ENCODE measurements around the gene SPATA2L. TPM values are rescaled to one million over a fixed set of nuclear protein-coding genes. Genes with fewer than 3 reads are reported as not detected.
A peak's percentile ranks its signal among the peaks of the same experiment; 100 is the strongest.
"Not testable (repeated sequence)": the region's sequence is repeated elsewhere in the genome, so short reads cannot be mapped to it uniquely, and the experiment has no call there.

Gene SPATA2L
- total RNA-seq, 2 donors from 2014 or later: 4.4 to 5.0 TPM

GRCh38 chr16:89704281-89704680 is 2.8 kb upstream of the SPATA2L start:
- Mint-ChIP-seq H3K4me3 (no peak overlapping the region), H3K4me1 (no peaks in the 10 kb centered on the region), H3K36me3 (ENCODE audit: low read depth) (peaks cover 8% of the 10 kb centered on the region), H3K9me3 (no peaks in the 10 kb centered on the region), H3K27me3 (no peaks in the 10 kb centered on the region), H3K27ac (no peak overlapping the region)
- no peak for ATAC-seq (replicated peaks)

DNA sequence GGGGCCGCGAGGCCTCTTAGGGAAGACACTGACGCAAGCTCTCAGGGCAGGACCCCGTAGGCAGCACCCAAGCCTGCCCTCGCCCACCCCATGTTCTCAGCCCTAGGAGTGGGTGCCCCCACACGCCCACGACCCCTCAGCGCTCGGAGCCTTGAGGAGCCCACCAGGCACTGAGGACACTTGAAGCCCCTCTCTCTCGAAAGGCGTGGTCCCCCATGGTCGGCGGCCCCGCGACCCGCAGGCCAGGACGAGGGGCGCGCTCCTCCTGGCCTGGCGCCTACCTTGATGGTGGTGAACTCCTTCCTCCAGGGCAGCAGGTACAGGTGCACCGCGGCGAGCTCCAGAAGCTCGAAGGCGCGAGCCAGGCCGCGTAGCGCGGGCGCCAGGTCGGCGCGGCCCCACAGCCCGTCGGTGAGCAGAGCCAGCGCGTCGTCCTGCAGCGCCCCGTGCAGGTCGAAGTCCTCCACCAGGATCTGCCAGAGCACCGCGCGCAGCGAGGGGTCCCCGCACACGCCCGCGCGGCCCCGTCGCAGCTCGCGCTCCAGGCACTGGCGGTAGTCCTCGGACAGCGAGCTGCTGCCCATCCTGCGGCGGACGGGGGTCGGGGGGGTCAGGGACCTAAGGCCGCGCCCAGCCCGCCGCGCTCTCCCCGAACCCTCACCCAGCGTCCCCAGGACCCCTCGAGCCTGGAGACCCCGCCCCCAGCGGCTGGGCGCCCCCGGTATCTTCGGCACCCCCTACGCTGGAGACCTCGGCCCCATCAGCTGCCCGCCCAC is 668 bp downstream of the SPATA2L start:
- H3K9me3 Mint-ChIP-seq: no peaks in the 10 kb centered on the region
- H3K27me3 Mint-ChIP-seq: no peaks in the 10 kb centered on the region
- no peaks in the 10 kb centered on the region for H3K4me1 Mint-ChIP-seq
- H3K4me3 Mint-ChIP-seq: peak overlapping the region; percentile 60
- peaks cover 15% of the 10 kb centered on the region for H3K36me3 Mint-ChIP-seq (ENCODE audit: low read depth)
- no peak overlapping the region for H3K27ac Mint-ChIP-seq
- peak; percentile 33 for ATAC-seq (replicated peaks)

DNA sequence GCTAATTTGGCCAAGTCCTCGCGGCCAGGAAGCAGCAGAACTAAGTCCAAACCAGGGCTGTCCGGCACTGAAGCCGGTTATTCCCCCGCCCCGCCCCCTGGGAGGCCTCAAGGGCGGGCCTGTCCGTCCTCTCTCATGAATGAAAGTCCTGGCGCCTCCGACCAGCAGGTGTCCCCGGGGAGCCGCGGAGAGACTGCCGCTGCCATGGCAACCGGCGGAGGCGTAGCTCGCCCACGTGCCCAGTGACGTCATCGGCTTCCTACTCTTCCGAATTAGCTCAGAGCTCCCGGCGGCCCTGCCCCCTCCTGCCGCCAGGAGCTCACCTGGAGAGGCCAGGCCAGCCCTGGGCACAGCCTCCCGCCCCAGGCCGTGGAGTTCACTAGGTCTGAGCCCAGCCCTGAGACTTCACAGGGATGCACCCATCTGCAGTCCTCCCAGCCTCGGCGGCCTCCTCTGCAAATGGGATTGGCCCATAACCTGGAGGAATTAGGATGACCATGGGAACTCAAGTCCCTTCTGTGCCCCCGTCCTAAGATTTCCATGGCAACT is 1.3 kb downstream of the SPATA2L start:
- no peaks in the 10 kb centered on the region for H3K9me3 Mint-ChIP-seq
- H3K27ac Mint-ChIP-seq: peak overlapping the region; percentile 61
- H3K36me3 Mint-ChIP-seq (ENCODE audit: low read depth): peaks cover 15% of the 10 kb centered on the region
- ATAC-seq (replicated peaks): peak; percentile 42
- H3K27me3 Mint-ChIP-seq: no peaks in the 10 kb centered on the region
- H3K4me1 Mint-ChIP-seq: no peaks in the 10 kb centered on the region
- peak overlapping the region; percentile 60 for H3K4me3 Mint-ChIP-seq

DNA sequence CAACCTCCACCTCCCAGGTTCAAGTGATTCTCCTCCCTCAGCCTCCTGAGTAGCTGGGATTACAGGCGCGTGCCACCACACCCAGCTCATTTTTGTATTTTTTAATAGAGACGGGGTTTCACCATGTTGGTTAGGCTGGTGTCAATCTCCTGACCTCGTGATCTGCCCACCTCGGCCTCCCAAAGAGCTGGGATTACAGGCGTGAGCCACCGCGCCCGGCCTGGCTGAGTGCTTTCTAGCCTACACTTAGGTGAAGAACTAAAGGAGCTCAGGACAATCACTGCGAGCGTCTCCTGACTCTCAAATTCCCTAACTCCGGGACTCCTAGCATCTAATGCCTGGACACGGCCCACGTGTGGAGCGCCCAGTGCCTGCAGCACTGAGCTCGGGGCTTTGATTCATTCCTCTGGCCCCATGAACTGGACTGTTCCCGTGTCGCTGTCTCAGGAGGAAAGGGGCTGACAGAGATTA is 1.8 kb downstream of the SPATA2L start:
- not testable (repeated sequence) for H3K9me3 Mint-ChIP-seq; ATAC-seq (replicated peaks); H3K4me1 Mint-ChIP-seq; H3K27me3 Mint-ChIP-seq
- H3K36me3 Mint-ChIP-seq (ENCODE audit: low read depth): peaks cover 15% of the 10 kb centered on the region
- peak overlapping the region; percentile 60 for H3K4me3 Mint-ChIP-seq
- H3K27ac Mint-ChIP-seq: peak overlapping the region; percentile 61

DNA sequence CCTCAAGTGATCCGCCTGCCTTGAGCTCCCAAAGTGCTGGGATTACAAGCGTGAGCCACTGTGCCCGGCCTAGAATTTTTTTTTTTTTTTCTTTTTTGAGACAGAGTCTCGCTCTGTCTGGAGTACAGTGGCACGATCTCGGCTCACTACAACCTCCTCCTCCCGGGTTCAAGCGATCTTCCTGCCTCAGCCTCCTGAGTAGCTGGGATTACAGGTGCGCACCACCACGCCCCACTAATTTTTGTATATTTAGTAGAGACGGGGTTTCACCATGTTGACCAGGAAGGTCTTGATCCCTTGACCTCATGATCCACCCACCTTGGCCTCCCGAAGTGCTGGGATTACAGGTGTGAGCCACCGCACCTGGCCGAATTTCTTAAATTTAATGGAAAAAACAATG is 2.8 kb downstream of the SPATA2L start:
- not testable (repeated sequence) for ATAC-seq (replicated peaks)

GRCh38 chr16:89697616-89698331 is 3.7 kb downstream of the SPATA2L start:
- no peak for ATAC-seq (replicated peaks)
- no peak overlapping the region for H3K4me3 Mint-ChIP-seq
- peaks cover 25% of the 10 kb centered on the region for H3K36me3 Mint-ChIP-seq (ENCODE audit: low read depth)
- no peaks in the 10 kb centered on the region for H3K27me3 Mint-ChIP-seq
- no peaks in the 10 kb centered on the region for H3K4me1 Mint-ChIP-seq
- H3K27ac Mint-ChIP-seq: no peak overlapping the region
- H3K9me3 Mint-ChIP-seq: no peaks in the 10 kb centered on the region

More for the DNA sequence above, 2.8 kb downstream of the SPATA2L start:
- H3K36me3 Mint-ChIP-seq (ENCODE audit: low read depth): peaks cover 18% of the 10 kb centered on the region
- not testable (repeated sequence) for H3K4me1 Mint-ChIP-seq, H3K4me3 Mint-ChIP-seq, H3K27ac Mint-ChIP-seq, H3K9me3 Mint-ChIP-seq, H3K27me3 Mint-ChIP-seq

DNA sequence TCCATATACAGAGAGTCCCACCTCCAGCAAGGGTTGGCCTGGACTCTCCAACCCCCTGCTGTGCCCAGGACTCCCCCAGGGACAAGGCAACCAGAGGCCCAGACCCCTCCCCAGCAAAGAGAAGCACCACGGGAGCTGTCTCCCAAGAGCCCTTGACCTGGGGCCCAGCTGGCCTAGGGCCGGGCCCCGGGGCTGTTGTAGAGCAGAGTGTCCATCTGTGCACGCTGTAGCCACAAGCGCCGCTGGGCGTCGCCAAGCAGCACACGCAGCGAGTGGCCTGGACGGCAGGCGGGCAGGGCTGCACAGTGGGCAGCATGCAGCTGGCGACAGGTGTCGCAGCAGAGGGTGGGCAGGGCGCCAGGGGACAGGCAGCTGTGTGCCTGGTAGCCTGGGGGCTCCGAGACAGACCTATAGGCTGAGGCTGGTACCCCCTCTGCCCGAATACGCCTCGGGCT is 4.3 kb downstream of the SPATA2L start:
- Mint-ChIP-seq H3K4me1 (no peaks in the 10 kb centered on the region), H3K4me3 (no peak overlapping the region), H3K9me3 (no peaks in the 10 kb centered on the region), H3K27ac (no peak overlapping the region), H3K27me3 (no peaks in the 10 kb centered on the region), H3K36me3 (ENCODE audit: low read depth) (peaks cover 25% of the 10 kb centered on the region)
- ATAC-seq (replicated peaks): no peak

DNA sequence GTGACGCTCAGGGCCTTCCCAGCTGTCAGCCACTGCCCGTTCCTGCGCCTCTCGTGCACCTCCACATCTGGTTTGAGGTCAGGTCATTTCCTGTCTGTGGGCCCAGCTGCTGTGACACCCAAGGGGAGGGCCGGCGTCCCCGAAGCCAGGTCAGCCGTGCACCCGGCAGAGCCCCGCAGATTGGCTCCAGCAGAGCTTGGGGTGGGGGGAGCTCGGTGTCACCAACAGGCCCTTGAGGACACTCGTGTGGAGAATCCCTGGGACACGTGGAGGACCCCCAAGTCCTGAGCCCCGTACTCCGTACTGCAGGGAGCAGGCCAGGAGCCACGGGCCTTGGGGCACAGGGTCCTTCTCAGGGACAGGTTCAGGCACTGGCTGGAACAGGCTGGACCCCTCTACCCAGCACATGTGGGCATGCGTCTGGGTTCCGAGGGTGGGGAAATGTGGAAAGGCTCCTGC is 4.8 kb downstream of the SPATA2L start:
- Mint-ChIP-seq H3K9me3 (no peaks in the 10 kb centered on the region), H3K27ac (no peak overlapping the region), H3K36me3 (ENCODE audit: low read depth) (peaks cover 26% of the 10 kb centered on the region), H3K4me1 (no peaks in the 10 kb centered on the region), H3K27me3 (no peaks in the 10 kb centered on the region), H3K4me3 (no peak overlapping the region)
- no peak for ATAC-seq (replicated peaks)

DNA sequence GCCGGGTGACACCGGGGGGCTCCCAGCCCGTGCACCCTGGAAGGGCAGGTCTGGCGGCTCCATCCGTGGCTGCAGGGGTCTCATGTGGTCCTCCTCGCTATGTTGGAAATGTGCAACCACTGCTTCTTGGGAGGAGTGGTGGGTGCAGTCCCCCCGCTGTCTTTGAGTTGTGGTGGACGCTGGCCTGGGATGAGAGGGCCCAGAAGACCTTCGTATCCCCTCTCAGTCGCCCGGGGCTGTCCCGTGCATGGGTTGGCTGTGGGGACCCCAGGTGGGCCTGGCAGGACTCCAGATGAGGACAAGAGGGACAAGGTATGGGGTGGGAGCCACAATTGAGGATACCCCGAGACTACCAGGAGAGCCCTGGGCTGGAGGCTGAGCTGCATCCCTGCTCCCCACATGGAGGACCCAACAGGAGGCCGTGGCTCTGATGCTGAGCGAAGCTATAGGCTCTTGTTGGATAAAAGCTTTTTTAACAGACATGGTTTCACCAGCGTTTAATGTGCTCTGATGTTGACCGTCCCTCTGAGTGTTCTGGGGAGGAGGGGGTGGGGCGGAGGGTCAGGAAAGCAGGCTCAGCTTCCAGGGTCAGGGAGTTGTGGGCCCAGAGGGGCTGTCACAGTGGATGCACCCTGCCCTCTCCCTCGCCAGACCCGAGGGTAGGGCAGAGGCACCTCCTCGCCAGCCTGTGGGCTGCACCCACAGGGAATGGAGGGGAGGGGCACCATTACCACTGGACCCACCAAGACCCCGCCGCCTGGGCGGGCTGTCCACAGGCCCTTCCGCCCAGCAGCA is 5.4 kb downstream of the SPATA2L start:
- Mint-ChIP-seq H3K4me1 (no peaks in the 10 kb centered on the region), H3K27me3 (no peaks in the 10 kb centered on the region), H3K9me3 (no peaks in the 10 kb centered on the region), H3K4me3 (no peak overlapping the region), H3K36me3 (ENCODE audit: low read depth) (peaks cover 30% of the 10 kb centered on the region), H3K27ac (no peak overlapping the region)
- no peak for ATAC-seq (replicated peaks)

DNA sequence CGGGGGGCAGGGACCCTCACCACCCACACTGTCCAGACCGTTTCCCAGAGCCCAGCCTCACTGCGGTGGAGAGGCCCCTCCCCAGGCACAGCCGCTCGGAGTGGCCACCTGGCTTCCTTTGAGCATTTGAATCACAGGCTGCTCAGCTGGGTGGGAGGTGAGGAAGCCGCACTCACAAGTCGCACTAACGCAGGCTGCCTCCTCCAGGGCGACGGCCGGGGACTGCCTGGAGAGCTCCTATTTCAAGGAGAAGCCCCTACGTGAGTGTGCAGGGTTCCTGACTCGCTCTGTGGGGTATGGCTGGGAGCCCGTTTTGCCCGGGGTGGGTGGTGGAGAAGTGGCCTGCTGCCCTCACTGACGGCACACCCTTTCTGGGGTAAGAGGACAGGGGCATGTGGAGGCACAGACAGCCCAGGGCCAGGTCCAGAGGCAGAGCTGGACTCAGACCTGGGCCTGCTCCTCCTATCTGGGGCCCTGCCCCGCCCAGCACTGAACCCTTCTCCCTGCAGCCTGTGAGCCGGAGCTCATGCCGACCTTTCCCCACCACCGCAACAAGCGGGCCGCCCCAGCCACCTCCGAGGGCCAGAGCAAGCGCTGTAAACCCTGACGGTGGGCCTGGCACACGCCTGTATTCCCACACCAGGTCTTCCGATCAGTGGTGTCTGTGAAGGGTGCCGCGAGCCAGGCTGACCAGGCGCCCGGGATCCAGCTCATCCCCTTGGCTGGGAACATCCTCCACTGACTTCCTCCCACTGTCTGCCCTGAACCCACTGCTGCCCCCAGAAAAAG is 6.2 kb downstream of the SPATA2L start:
- peaks cover 35% of the 10 kb centered on the region for H3K36me3 Mint-ChIP-seq (ENCODE audit: low read depth)
- H3K9me3 Mint-ChIP-seq: no peaks in the 10 kb centered on the region
- H3K4me3 Mint-ChIP-seq: no peak overlapping the region
- no peak overlapping the region for H3K27ac Mint-ChIP-seq
- no peak for ATAC-seq (replicated peaks)
- no peaks in the 10 kb centered on the region for H3K27me3 Mint-ChIP-seq
- H3K4me1 Mint-ChIP-seq: peaks cover 2% of the 10 kb centered on the region

GRCh38 chr16:89694784-89695085 is 6.8 kb downstream of the SPATA2L start:
- H3K4me1 Mint-ChIP-seq; H3K9me3 Mint-ChIP-seq; ATAC-seq (replicated peaks); H3K4me3 Mint-ChIP-seq; H3K27ac Mint-ChIP-seq; H3K27me3 Mint-ChIP-seq: not testable (repeated sequence)
- H3K36me3 Mint-ChIP-seq (ENCODE audit: low read depth): peaks cover 35% of the 10 kb centered on the region

- no peak for ATAC-seq (replicated peaks)
- Mint-ChIP-seq H3K27ac (no peak overlapping the region), H3K4me1 (peaks cover 5% of the 10 kb centered on the region), H3K36me3 (ENCODE audit: low read depth) (peaks cover 33% of the 10 kb centered on the region), H3K9me3 (no peaks in the 10 kb centered on the region), H3K4me3 (no peak overlapping the region), H3K27me3 (no peaks in the 10 kb centered on the region)
These were observed 7.3 kb downstream of the SPATA2L start for GRCh38 chr16:89693931-89694783.

- peaks cover 28% of the 10 kb centered on the region for H3K36me3 Mint-ChIP-seq (ENCODE audit: low read depth)
- peaks cover 5% of the 10 kb centered on the region for H3K4me1 Mint-ChIP-seq
- no peaks in the 10 kb centered on the region for H3K9me3 Mint-ChIP-seq
- ATAC-seq (replicated peaks): no peak
- no peaks in the 10 kb centered on the region for H3K27me3 Mint-ChIP-seq
- H3K27ac Mint-ChIP-seq: no peak overlapping the region
- no peak overlapping the region for H3K4me3 Mint-ChIP-seq
These were observed 8.2 kb downstream of the SPATA2L start for GRCh38 chr16:89693289-89693731.
